HG03520 (cell line): Measurements from ENCODE around the gene ABHD5.

Source experiments
- ATAC-seq: cut with Tn5 transposase; IDR thresholded peaks from one replicate; pipeline ENCODE4 v1.9.1; 2021; ENCODE audit warnings: mild to moderate bottlenecking, moderate library complexity; ENCODE audit not compliant: unreplicated experiment

The ABHD5 gene

GRCh38 chr3:43709022-43709421 is 18.3 kb downstream of the ABHD5 start:
- ATAC-seq = no peak

DNA sequence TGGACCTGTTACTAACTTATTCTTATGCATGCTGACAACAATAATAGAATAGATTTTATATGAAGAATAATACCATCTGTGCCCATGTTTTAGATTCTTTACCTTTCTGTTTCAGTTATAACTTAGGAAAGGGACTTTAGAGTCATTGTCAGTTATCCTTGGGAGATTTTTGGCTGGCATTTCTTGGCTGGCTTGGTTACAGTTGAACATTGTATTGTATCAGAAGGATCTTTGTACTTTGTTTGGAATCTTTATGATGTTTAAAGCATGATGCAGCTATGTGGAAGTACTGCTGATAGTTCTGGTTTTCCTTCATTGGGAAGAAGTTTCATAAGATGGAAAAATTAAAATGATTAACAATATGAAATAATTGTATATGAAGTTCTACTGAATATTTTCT is 19.9 kb downstream of the ABHD5 start:
- ATAC-seq = no peak

DNA sequence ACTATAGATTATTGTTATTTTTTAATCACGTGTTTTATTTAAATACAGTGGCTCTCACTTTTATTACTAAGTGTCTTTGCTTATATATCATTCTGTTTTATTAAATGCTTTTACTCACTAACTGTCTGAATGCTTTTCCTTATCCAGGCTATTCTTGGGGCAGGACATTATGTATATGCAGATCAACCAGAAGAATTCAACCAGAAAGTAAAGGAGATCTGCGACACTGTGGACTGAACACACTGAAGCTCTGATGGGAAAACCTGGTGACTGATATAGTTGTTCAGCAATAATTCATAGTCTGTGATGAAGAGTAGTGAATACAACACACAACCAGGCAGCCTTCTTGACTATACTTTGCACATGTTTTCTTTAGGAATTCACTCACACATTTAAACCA is 27.6 kb downstream of the ABHD5 start:
- ATAC-seq = no peak

DNA sequence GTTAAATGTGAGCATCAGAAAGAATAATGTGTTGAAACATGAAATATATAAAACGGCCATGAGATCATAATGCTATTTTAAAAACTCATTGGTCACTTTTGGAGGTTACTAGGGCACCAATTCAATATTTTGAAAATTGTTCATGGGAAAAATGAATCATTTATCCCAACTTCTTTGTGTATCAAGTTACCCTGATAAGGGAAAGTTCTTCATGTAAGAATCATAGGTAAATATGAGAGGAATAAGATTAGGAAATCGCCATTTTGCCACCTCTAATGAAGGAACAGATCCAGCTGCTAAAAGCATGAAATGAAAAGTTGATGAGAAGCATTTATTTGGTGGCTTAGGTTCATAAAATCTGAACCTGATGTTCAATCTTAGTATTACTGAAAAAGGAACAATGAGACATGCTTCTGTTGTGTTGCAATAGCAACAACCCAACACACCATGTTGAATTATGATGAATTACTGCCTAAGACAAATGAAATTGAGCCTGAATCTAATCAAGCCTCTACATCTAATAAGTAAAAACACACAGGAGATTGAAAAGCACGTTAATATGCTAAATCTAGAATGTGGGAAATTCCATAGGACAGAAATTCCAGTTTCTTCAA is 32.5 kb downstream of the ABHD5 start:
- ATAC-seq = no peak

- ATAC-seq = no peak
These were observed 35.8 kb downstream of the ABHD5 start for GRCh38 chr3:43726521-43726920.

GRCh38 chr3:43727930-43728329 is 37.2 kb downstream of the ABHD5 start:
- no peak for ATAC-seq

- no peak for ATAC-seq
These were observed 37.7 kb downstream of the ABHD5 start for GRCh38 chr3:43728476-43728875.

GRCh38 chr3:43728947-43729346 is 38.2 kb downstream of the ABHD5 start:
- no peak for ATAC-seq

- ATAC-seq = no peak
These were observed 39.1 kb downstream of the ABHD5 start for GRCh38 chr3:43729707-43730414.

GRCh38 chr3:43732747-43733425 is 42.1 kb downstream of the ABHD5 start:
- ATAC-seq = no peak

DNA sequence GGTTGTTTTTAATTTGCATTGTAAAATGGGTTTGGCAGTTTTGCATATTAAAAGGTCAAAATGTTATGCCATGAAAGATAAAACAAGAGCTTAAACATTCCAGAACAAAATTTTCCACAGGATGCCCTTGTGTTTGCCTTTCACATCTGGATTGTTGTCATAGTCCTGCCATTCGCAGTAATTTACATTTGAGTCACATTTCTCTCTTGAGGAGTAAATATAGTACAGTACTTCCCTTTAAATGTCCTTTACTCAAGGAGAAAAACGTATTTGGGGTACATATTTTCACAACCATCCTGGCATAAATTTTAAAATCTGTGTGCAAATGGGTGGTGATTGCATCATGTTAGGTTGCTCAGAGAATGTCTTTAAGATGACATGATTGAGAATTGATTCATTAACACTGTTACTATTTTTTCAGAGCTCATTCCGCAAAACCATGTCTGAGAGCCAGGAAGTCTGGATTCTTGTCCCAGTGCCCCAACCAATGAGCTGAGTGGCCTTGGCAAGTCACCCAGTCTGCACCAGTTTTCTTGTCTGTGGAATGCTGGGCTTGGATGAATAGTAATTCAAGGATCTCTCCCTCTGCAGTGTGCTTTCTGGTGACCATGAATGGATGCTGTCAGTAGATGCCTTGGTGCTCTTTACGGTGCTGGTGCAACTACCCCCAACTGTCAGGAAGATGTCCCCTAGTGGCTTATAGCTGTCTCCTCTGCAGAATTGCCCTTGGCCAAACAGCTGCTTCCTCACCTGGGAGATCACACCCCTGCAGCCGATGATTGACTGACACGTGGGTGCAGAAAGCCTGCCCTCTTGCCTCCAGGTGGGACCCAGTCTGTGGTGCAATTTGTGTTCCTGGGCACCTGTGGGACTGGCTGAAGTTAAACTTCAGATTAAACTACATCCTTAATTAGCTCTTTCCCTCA is 43.0 kb downstream of the ABHD5 start:
- ATAC-seq = no peak

DNA sequence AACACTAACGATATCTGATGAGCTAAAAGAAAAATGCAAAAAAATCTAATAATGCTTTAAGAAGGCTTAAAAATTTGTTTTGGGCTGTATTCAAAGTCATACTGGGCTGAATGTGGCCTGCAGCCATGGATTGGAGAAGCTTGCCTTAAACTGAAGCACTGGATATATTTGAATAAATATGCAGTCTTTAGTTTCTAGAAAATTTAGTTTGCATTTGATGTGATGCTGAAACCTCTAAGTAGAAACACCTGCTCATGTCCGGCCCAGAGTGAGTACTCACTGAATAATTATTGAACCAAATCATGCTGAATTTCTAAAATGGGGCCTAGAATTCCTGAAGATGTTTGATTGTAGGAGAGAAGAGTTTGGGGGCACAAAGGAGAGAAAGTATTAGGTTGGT is 43.9 kb downstream of the ABHD5 start:
- no peak for ATAC-seq

DNA sequence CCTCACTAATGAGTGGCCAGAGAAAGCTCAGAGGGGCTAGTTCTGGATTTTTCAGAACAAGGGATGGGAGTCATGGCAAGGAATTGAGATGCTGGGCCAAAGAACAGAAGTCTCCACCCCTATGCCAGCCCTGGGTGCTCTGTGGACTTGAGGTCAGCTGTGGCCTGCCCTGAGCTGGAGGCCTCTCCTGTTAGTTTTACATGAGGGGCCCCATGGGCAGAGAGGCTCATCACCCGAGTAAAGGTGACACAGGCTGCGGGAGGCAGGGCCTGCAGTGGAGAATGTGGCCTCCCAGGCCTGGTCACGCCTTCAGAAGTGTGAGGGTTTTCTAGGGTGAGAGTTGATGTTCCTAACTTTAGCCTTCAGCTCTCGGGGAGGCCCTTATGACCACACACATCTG is 44.9 kb downstream of the ABHD5 start:
- ATAC-seq = no peak

- no peak for ATAC-seq
These were observed 46.1 kb downstream of the ABHD5 start for GRCh38 chr3:43736558-43737440.

DNA sequence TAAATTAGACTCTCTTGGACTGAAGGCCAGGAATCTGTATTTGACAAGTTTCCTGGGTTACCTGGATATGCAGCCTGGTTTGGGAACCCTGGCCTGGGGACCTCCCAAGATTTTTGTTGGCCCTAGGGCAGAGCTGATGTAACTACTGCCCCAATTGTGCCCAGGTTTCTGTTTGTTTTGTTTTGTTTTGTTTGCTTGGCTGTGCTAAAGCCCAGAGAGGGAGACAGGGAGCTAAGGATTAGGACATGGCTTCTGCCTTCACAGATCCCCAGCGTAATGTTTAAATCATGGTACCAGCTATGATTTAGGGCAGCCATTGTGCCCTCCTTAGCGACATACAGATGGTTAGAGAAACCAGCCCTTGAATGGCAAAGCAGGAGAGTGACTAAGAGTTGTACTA is 47.6 kb downstream of the ABHD5 start:
- no peak for ATAC-seq

- no peak for ATAC-seq
These were observed 52.2 kb downstream of the ABHD5 start for GRCh38 chr3:43742920-43743319.

- ATAC-seq = no peak
These were observed 56.9 kb downstream of the ABHD5 start for GRCh38 chr3:43747641-43748040.

DNA sequence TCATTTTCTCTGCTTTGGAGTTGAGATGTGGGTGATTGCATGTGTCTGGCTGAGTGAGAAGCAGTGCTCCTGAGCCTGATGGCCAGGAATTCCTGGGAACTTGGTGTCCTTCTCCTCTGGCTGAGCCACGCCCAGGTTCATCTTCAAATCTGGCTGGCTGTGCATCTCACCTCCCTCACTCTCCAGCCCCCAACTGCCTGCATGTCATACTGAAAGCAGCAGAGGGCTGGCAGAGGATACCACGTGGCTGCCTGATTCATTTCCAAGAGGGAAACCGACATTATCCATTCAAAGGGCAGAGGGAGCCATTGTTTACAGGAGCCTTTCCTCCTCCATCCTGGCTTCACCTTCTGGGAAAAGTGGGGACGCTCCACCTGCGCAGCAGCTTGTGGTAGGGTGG is 57.4 kb downstream of the ABHD5 start:
- ATAC-seq = no peak

- ATAC-seq = no peak
These were observed 57.9 kb downstream of the ABHD5 start for GRCh38 chr3:43748645-43749044.

- no peak for ATAC-seq
These were observed 62.2 kb downstream of the ABHD5 start for GRCh38 chr3:43752905-43753304.
